IPS-15b (cell line): ENCODE measurements around the gene ATG2A.

ENCODE experiments used
- H3K27me3 ChIP-seq: one replicate; pipeline ENCODE4 v1.6.1; 2013; ENCODE audit warnings: low read length; ENCODE audit not compliant: control insufficient read depth, insufficient read depth
- H3K36me3 ChIP-seq: one replicate; pipeline ENCODE4 v1.6.1; 2013; ENCODE audit warnings: low read length; ENCODE audit not compliant: control insufficient read depth, insufficient read depth
- H3K4me1 ChIP-seq: one replicate; pipeline ENCODE4 v1.6.1; 2013; ENCODE audit warnings: mild to moderate bottlenecking, low read length; ENCODE audit not compliant: control insufficient read depth, insufficient read depth
- H3K4me3 ChIP-seq: one replicate; pipeline ENCODE4 v1.5.1; 2013; ENCODE audit warnings: low read depth, low read length
- H3K9ac ChIP-seq: one replicate; pipeline ENCODE4 v1.6.1; 2013; ENCODE audit warnings: low read depth, mild to moderate bottlenecking, low read length
- H3K9me3 ChIP-seq: one replicate; pipeline ENCODE4 v1.6.1; 2013; ENCODE audit warnings: mild to moderate bottlenecking, low read length; ENCODE audit not compliant: control insufficient read depth, insufficient read depth

Gene ATG2A

GRCh38 chr11:64890522-64890939, 26.5 kb downstream of the ATG2A start:
- peaks cover 3% of the 10 kb centered on the region for H3K36me3 ChIP-seq
- peaks cover 5% of the 10 kb centered on the region for H3K4me1 ChIP-seq
- H3K4me3 ChIP-seq = no peak overlapping the region
- H3K27me3 ChIP-seq = no peaks in the 10 kb centered on the region
- H3K9me3 ChIP-seq = no peaks in the 10 kb centered on the region
- no peak overlapping the region for H3K9ac ChIP-seq

- Histone ChIP-seq H3K27me3 (no peaks in the 10 kb centered on the region), H3K36me3 (no peaks in the 10 kb centered on the region), H3K9ac (no peak overlapping the region), H3K9me3 (no peaks in the 10 kb centered on the region), H3K4me1 (peaks cover 5% of the 10 kb centered on the region), H3K4me3 (no peak overlapping the region)
Measured at GRCh38 chr11:64888729-64889511, 28.1 kb downstream of the ATG2A start.

GRCh38 chr11:64888406-64888728, 28.6 kb downstream of the ATG2A start:
- H3K4me3 ChIP-seq = peak overlapping the region; percentile 52
- no peaks in the 10 kb centered on the region for H3K36me3 ChIP-seq
- peaks cover 5% of the 10 kb centered on the region for H3K4me1 ChIP-seq
- H3K9me3 ChIP-seq = no peaks in the 10 kb centered on the region
- peak overlapping the region; percentile 16 for H3K9ac ChIP-seq
- H3K27me3 ChIP-seq = no peaks in the 10 kb centered on the region

GRCh38 chr11:64887757-64888405, 29.1 kb downstream of the ATG2A start:
- H3K4me1 ChIP-seq = peaks cover 5% of the 10 kb centered on the region
- H3K9ac ChIP-seq = peak overlapping the region; percentile 16
- no peaks in the 10 kb centered on the region for H3K36me3 ChIP-seq
- no peaks in the 10 kb centered on the region for H3K27me3 ChIP-seq
- H3K4me3 ChIP-seq = peak overlapping the region; percentile 52
- no peaks in the 10 kb centered on the region for H3K9me3 ChIP-seq

- Histone ChIP-seq H3K9ac (no peak overlapping the region), H3K4me1 (peaks cover 5% of the 10 kb centered on the region), H3K4me3 (no peak overlapping the region), H3K36me3 (no peaks in the 10 kb centered on the region), H3K9me3 (no peaks in the 10 kb centered on the region), H3K27me3 (no peaks in the 10 kb centered on the region)
Measured at GRCh38 chr11:64887234-64887756, 29.7 kb downstream of the ATG2A start.

- H3K4me1 ChIP-seq = peaks cover 5% of the 10 kb centered on the region
Measured at GRCh38 chr11:64885367-64886286, 31.4 kb downstream of the ATG2A start.

GRCh38 chr11:64884019-64884418, 33.0 kb downstream of the ATG2A start:
- H3K36me3 ChIP-seq = no peaks in the 10 kb centered on the region
- H3K4me3 ChIP-seq = no peak overlapping the region
- no peaks in the 10 kb centered on the region for H3K9me3 ChIP-seq
- H3K9ac ChIP-seq = no peak overlapping the region
- peaks cover 5% of the 10 kb centered on the region for H3K4me1 ChIP-seq
- H3K27me3 ChIP-seq = no peaks in the 10 kb centered on the region

More at GRCh38 chr11:64885367-64886286, 31.4 kb downstream of the ATG2A start:
- Histone ChIP-seq H3K27me3 (no peaks in the 10 kb centered on the region), H3K36me3 (no peaks in the 10 kb centered on the region), H3K9ac (no peak overlapping the region), H3K4me3 (no peak overlapping the region), H3K9me3 (no peaks in the 10 kb centered on the region)

- H3K36me3 ChIP-seq = no peaks in the 10 kb centered on the region
- H3K9me3 ChIP-seq = no peaks in the 10 kb centered on the region
- no peak overlapping the region for H3K4me3 ChIP-seq
- peaks cover 5% of the 10 kb centered on the region for H3K4me1 ChIP-seq
- no peak overlapping the region for H3K9ac ChIP-seq
- H3K27me3 ChIP-seq = no peaks in the 10 kb centered on the region
Measured at GRCh38 chr11:64883575-64883974, 33.4 kb downstream of the ATG2A start.

GRCh38 chr11:64882243-64882642, 34.8 kb downstream of the ATG2A start:
- peaks cover 2% of the 10 kb centered on the region for H3K4me1 ChIP-seq

GRCh38 chr11:64881476-64881875, 35.5 kb downstream of the ATG2A start:
- Histone ChIP-seq H3K36me3 (no peaks in the 10 kb centered on the region), H3K9me3 (no peaks in the 10 kb centered on the region), H3K27me3 (no peaks in the 10 kb centered on the region), H3K9ac (no peak overlapping the region), H3K4me1 (peaks cover 4% of the 10 kb centered on the region), H3K4me3 (no peak overlapping the region)

More at GRCh38 chr11:64882243-64882642, 34.8 kb downstream of the ATG2A start:
- no peak overlapping the region for H3K4me3 ChIP-seq
- no peaks in the 10 kb centered on the region for H3K9me3 ChIP-seq
- no peak overlapping the region for H3K9ac ChIP-seq
- H3K27me3 ChIP-seq = no peaks in the 10 kb centered on the region
- no peaks in the 10 kb centered on the region for H3K36me3 ChIP-seq

- Histone ChIP-seq H3K27me3 (no peaks in the 10 kb centered on the region), H3K4me3 (no peak overlapping the region), H3K36me3 (no peaks in the 10 kb centered on the region), H3K4me1 (peaks cover 4% of the 10 kb centered on the region), H3K9ac (no peak overlapping the region), H3K9me3 (no peaks in the 10 kb centered on the region)
Measured at GRCh38 chr11:64880240-64881001, 36.6 kb downstream of the ATG2A start.
